ENCODE measurements around the gene TFAP2C. TPM values are rescaled to one million over a fixed set of nuclear protein-coding genes. Genes with fewer than 3 reads are reported as not detected.

TFAP2C gene
- total and polyA plus RNA-seq, 9 of the 15 experiments (the other 6 are each of a cell fraction or from before 2014, with no cell fraction given) = 0.03 to 0.04 TPM; not detected in 7

DNA sequence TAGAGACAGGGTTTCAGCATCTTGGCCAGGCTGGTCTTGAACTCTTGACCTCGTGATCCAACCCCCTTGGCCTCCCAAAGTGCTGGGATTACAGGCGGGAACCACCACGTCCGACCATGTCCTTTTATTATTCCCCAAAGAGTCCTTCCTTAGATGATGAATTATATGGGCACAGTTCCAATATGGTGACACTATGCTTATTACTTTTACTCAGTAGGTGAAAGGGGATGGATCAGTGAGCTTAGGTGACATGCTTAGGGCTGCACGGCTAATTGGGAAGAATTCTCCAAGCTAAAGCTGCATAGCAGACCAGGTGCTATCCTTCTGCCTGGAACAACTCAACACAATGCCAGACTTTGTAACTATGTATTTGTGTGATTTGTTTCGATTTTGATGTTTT lies 38.2 kb upstream of the TFAP2C start:
- Histone ChIP-seq H3K27me3 (ENCODE audit: control insufficient read depth in 2 of 2, insufficient read depth in 2 of 2, low read length in 2 of 2) (peaks cover 4 to 15% of the 10 kb centered on the region in 2 experiments; a peak in 4 of 5 replicates), H3K4me1 (replicated peaks in 1 of 2; ENCODE audit: control insufficient read depth in 2 of 2, insufficient read depth in 2 of 2, low read length in 2 of 2) (no peaks in the 10 kb centered on the region), H3K79me2 (ENCODE audit: control insufficient read depth, insufficient read depth, low read length) (no peaks in the 10 kb centered on the region), H3K4me3 (no peak overlapping the region), H3K4me2 (ENCODE audit: insufficient read depth, low read length) (no peak overlapping the region), H3K9me1 (ENCODE audit: control insufficient read depth, insufficient read depth, low read length) (no peaks in the 10 kb centered on the region), H4K20me1 (replicated peaks; ENCODE audit: control insufficient read depth, insufficient read depth, low read length) (no peaks in the 10 kb centered on the region), H3K9me3 (replicated peaks; ENCODE audit: control insufficient read depth, insufficient read depth, low read depth, low read length) (no peaks in the 10 kb centered on the region), H3K27ac (ENCODE audit: extremely low read depth, low read depth, low read length) (no peak overlapping the region), H3K9ac (ENCODE audit: insufficient read depth in 1 of 2, low read depth in 2 of 2, low read length in 2 of 2) (no peak overlapping the region), H3K36me3 (ENCODE audit: control insufficient read depth, insufficient read depth, low read length) (no peaks in the 10 kb centered on the region), H2AFZ (ENCODE audit: low read depth, low read length) (no peak overlapping the region)
- ChIA-PET POLR2A (interaction anchor here (0.8 kb wide), 1 partner anchor 41 kb away, joined by 3 read pairs; no protein-coding TSS in a partner anchor), CTCF (ENCODE audit: low intra/inter-chr PET ratio) (no interaction called here)
- BruUV-seq (replicated peaks) = no TSS peak
- no peak for DNase-seq (ENCODE audit: extremely low read depth in 1 of 4, low spot score in 3 of 4)
- 0% methylated on average over 6 of the region's 6 CpGs for WGBS (ENCODE audit: insufficient coverage, low coverage, missing lambda C conversion rate)
- intact Hi-C loops (cut with micrococcal nuclease) = no loop called here
- no peak for ATAC-seq
- TF ChIP-seq NFE2 (IDR thresholded peaks at IDR 0.05; ENCODE audit: low read depth) = no peak
- TF ChIP-seq TCF3 (CRISPR knock-in tag; IDR thresholded peaks at IDR 0.05) = no peak
- no peak for TF ChIP-seq POLR2H (tag; IDR thresholded peaks at IDR 0.05; ENCODE audit: low read depth)
- TF ChIP-seq BACH1 (tag; IDR thresholded peaks at IDR 0.05) = no peak
- no peak for TF ChIP-seq ZNF311 (CRISPR knock-in tag; IDR thresholded peaks at IDR 0.05)
- TF ChIP-seq RAD51 (IDR thresholded peaks at IDR 0.05; ENCODE audit: borderline replicate concordance, low read depth) = no peak
- TF ChIP-seq MTA2 (IDR thresholded peaks at IDR 0.05; ENCODE audit: low read depth) = no peak
- no peak for TF ChIP-seq MIER1 (IDR thresholded peaks at IDR 0.05; ENCODE audit: low read depth)
- no peak for TF ChIP-seq GABPA (tag; conservative IDR thresholded peaks at IDR 0.05; ENCODE audit: low read depth)
- no peak for TF ChIP-seq CBX1 (IDR thresholded peaks at IDR 0.05; ENCODE audit: low read depth)
- TF ChIP-seq RBFOX2 (IDR thresholded peaks at IDR 0.05; ENCODE audit: low read depth, low read length) = no peak
- no peak for TF ChIP-seq JUN (IDR thresholded peaks at IDR 0.05; ENCODE audit: borderline replicate concordance, low read depth, low read length)
- TF ChIP-seq JUN (CRISPR knock-in tag; IDR thresholded peaks at IDR 0.05; ENCODE audit: borderline replicate concordance) = no peak
- no peak for TF ChIP-seq KAT7 (CRISPR knock-in tag; IDR thresholded peaks at IDR 0.05; ENCODE audit: borderline replicate concordance)
- no peak for TF ChIP-seq ZNF766 (CRISPR knock-in tag; conservative IDR thresholded peaks at IDR 0.05)
- TF ChIP-seq, protein P1, sequence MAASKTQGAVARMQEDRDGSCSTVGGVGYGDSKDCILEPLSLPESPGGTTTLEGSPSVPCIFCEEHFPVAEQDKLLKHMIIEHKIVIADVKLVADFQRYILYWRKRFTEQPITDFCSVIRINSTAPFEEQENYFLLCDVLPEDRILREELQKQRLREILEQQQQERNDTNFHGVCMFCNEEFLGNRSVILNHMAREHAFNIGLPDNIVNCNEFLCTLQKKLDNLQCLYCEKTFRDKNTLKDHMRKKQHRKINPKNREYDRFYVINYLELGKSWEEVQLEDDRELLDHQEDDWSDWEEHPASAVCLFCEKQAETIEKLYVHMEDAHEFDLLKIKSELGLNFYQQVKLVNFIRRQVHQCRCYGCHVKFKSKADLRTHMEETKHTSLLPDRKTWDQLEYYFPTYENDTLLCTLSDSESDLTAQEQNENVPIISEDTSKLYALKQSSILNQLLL (CRISPR knock-in tag; IDR thresholded peaks at IDR 0.05; ENCODE audit: borderline replicate concordance) = no peak
- TF ChIP-seq HMG20B (CRISPR knock-in tag; IDR thresholded peaks at IDR 0.05) = no peak
- FAIRE-seq = no peak
- in situ Hi-C loops (cut with MboI) = loop anchor here (25.0 kb wide), 1 partner anchor 1929 kb away; no protein-coding TSS in a partner anchor

All from K562 (cell line).